GM23338 (cell line): Measurements from ENCODE around the gene FRAT2. TPM values are rescaled to one million over a fixed set of nuclear protein-coding genes. Genes with fewer than 3 reads are reported as not detected.

Experiments
- ATAC-seq: fragments of 200-7000 bp; cut with Tn5 transposase; 3 replicates; pipeline ENCODE4 v1.9.1; 2020
- DNase-seq: peaks from one replicate; pipeline ENCODE4 v3.0.0-alpha.2; 2015; ENCODE audit warnings: low spot score
- H2AFZ ChIP-seq: fragments of 200-600 bp; sonication (generic); 2 replicates; pipeline ENCODE4 v1.8.0; 2016; ENCODE audit warnings: antibody characterized with exemption, mild to moderate bottlenecking, moderate library complexity
- H3F3A ChIP-seq: fragments of 200-600 bp; sonication (generic); replicated peaks from 2 replicates; pipeline ENCODE4 v1.8.0; 2017; ENCODE audit warnings: antibody characterized with exemption, mixed run types, low read depth
- H3K27ac ChIP-seq: fragments of 200-600 bp; sonication (generic); 2 replicates; pipeline ENCODE4 v1.6.1; 2016; ENCODE audit warnings: low read depth
- H3K27me3 ChIP-seq: fragments of 200-600 bp; sonication (generic); 2 replicates; pipeline ENCODE4 v1.8.0; 2016; ENCODE audit warnings: mild to moderate bottlenecking, mixed run types, moderate library complexity; ENCODE audit not compliant: insufficient read depth
- H3K36me3 ChIP-seq: fragments of 200-600 bp; sonication (generic); 2 replicates; pipeline ENCODE4 v1.8.0; 2016; ENCODE audit warnings: mild to moderate bottlenecking; ENCODE audit not compliant: insufficient read depth
- H3K4me1 ChIP-seq: fragments of 200-600 bp; sonication (generic); 2 replicates; pipeline ENCODE4 v1.8.0; 2016; ENCODE audit warnings: mild to moderate bottlenecking, moderate library complexity; ENCODE audit not compliant: insufficient read depth
- H3K4me2 ChIP-seq: fragments of 200-600 bp; sonication (generic); 2 replicates; pipeline ENCODE4 v1.7.1; 2017; ENCODE audit warnings: mixed run types
- H3K4me3 ChIP-seq: fragments of 200-600 bp; sonication (generic); 2 replicates; pipeline ENCODE4 v1.6.1; 2016; ENCODE audit warnings: mixed run types
- H3K79me2 ChIP-seq: fragments of 200-600 bp; sonication (generic); replicated peaks from 2 replicates; pipeline ENCODE4 v1.8.0; 2017; ENCODE audit warnings: mild to moderate bottlenecking; ENCODE audit not compliant: insufficient read depth
- H3K9me2 ChIP-seq: fragments of 200-600 bp; sonication (generic); 2 replicates; pipeline ENCODE4 v1.8.0; 2017; ENCODE audit not compliant: insufficient read depth
- H4K20me1 ChIP-seq: fragments of 200-600 bp; sonication (generic); replicated peaks from 2 replicates; pipeline ENCODE4 v1.8.0; 2017; ENCODE audit warnings: mild to moderate bottlenecking; ENCODE audit not compliant: insufficient read depth
- H3K27ac Mint-ChIP-seq: 2 replicates; pipeline ENCODE4 v1.8.0; 2020; ENCODE audit warnings: inconsistent platforms, mild to moderate bottlenecking, moderate library complexity, mixed read lengths
- H3K27me3 Mint-ChIP-seq: 3 replicates; pipeline ENCODE4 v1.8.0; 2022; ENCODE audit warnings: low read depth, mild to moderate bottlenecking, moderate library complexity, mixed read lengths, inconsistent platforms; ENCODE audit not compliant: insufficient read depth, poor library complexity
- H3K36me3 Mint-ChIP-seq: 3 replicates; pipeline ENCODE4 v1.8.0; 2021; ENCODE audit warnings: low read depth, mild to moderate bottlenecking, inconsistent platforms, moderate library complexity, mixed read lengths
- H3K4me1 Mint-ChIP-seq: 3 replicates; pipeline ENCODE4 v1.8.0; 2020; ENCODE audit warnings: mild to moderate bottlenecking, inconsistent platforms, mixed read lengths
- H3K4me3 Mint-ChIP-seq: 3 replicates; pipeline ENCODE4 v1.8.0; 2021; ENCODE audit warnings: moderate library complexity, mild to moderate bottlenecking, inconsistent platforms, mixed read lengths
- H3K9me3 Mint-ChIP-seq: 3 replicates; pipeline ENCODE4 v1.8.0; 2020; ENCODE audit warnings: moderate library complexity, mild to moderate bottlenecking, inconsistent platforms, mixed read lengths
- CREB1 ChIP-seq: fragments of 250-450 bp; sonication (Bioruptor Pico); IDR thresholded peaks from 2 replicates; pipeline ENCODE4 v1.5.0; 2020; ENCODE audit warnings: low read depth, mild to moderate bottlenecking, moderate library complexity
- CTCF ChIP-seq, 2 experiments: fragments of 200-600 bp in 1 of 2; sonication (generic) in 1 of 2; conservative IDR thresholded peaks; 2 replicates each; pipeline versions ENCODE4 v1.5.1 to v1.6.1; 2016 to 2017; ENCODE audit warnings: antibody characterized with exemption in 2 of 2, low read depth in 2 of 2, mild to moderate bottlenecking in 2 of 2, moderate library complexity in 1 of 2
- ETS1 ChIP-seq: IDR thresholded peaks from 2 replicates; pipeline ENCODE4 v1.6.1; 2016; ENCODE audit warnings: antibody characterized with exemption
- EZH2 ChIP-seq: fragments of 200-600 bp; sonication (generic); IDR thresholded peaks from one replicate; pipeline ENCODE4 v1.8.0; 2017; ENCODE audit warnings: antibody characterized with exemption, mild to moderate bottlenecking, low read depth; ENCODE audit not compliant: unreplicated experiment
- EZH2phosphoT487 ChIP-seq: fragments of 200-600 bp; sonication (generic); IDR thresholded peaks from one replicate; pipeline ENCODE4 v1.8.1; 2018; ENCODE audit warnings: antibody characterized with exemption; ENCODE audit not compliant: unreplicated experiment
- JUNB ChIP-seq: IDR thresholded peaks from one replicate; pipeline ENCODE4 v1.6.1; 2016; ENCODE audit warnings: antibody characterized with exemption; ENCODE audit not compliant: unreplicated experiment
- NANOG ChIP-seq: IDR thresholded peaks from 2 replicates; pipeline ENCODE4 v1.6.1; 2016; ENCODE audit warnings: antibody characterized with exemption, borderline replicate concordance
- POLR2AphosphoS5 ChIP-seq: IDR thresholded peaks from 2 replicates; pipeline ENCODE4 v1.6.1; 2016; ENCODE audit warnings: antibody characterized with exemption, low read depth
- REST ChIP-seq: IDR thresholded peaks from one replicate; pipeline ENCODE4 v1.6.1; 2018; ENCODE audit warnings: antibody characterized with exemption; ENCODE audit not compliant: unreplicated experiment
- STAT1 ChIP-seq: IDR thresholded peaks from one replicate; pipeline ENCODE4 v1.6.1; 2016; ENCODE audit warnings: antibody characterized with exemption; ENCODE audit not compliant: unreplicated experiment
- ZNF114 ChIP-seq: fragments of 250-450 bp; sonication (Bioruptor Pico); IDR thresholded peaks from 2 replicates; pipeline ENCODE4 v1.5.0; 2020; ENCODE audit warnings: mild to moderate bottlenecking, moderate library complexity
- ZNF331 ChIP-seq: fragments of 250-450 bp; sonication (Bioruptor Pico); IDR thresholded peaks from 2 replicates; pipeline ENCODE4 v1.5.0; 2020; ENCODE audit warnings: low read depth, mild to moderate bottlenecking, moderate library complexity
- ZNF462 ChIP-seq: fragments of 250-450 bp; sonication (Bioruptor Pico); IDR thresholded peaks from 2 replicates; pipeline ENCODE4 v1.5.0; 2020; ENCODE audit warnings: mild to moderate bottlenecking, moderate library complexity
- polyA plus RNA-seq: library from polyadenylated mRNA; unstranded; fragments of >200 nt; fragmentation: Nextera tagmentation; extraction: Ambion mirVana; gene quantifications from 2 replicates; pipeline ENCODE4 v1.2.1, GENCODE V29; 2016
- total RNA-seq: library from RNA; depleted of rRNA; stranded (reverse); fragments of >200 nt; shearing (Covaris generic); gene quantifications from 2 replicates; pipeline ENCODE4 v1.2.3, GENCODE V29; 2014

FRAT2 gene
- total and polyA plus RNA-seq, 2 experiments from 2014 or later = 24.5 to 109 TPM

- TF ChIP-seq NANOG (no peak), ZNF462 (no peak), STAT1 (no peak), EZH2phosphoT487 (no peak), CTCF (conservative IDR thresholded peaks at IDR 0.05; ENCODE audit: low read depth in 2 of 2) (no peak), REST (no peak), ZNF114 (CRISPR knock-in tag) (no peak), POLR2AphosphoS5 (no peak), EZH2 (no peak), CREB1 (CRISPR knock-in tag) (no peak), ZNF331 (CRISPR knock-in tag) (no peak), ETS1 (no peak), JUNB (no peak)
- Histone ChIP-seq H3K9me2 (no peaks in the 10 kb centered on the region), H3F3A (no peaks in the 10 kb centered on the region), H3K4me2 (no peak overlapping the region), H3K4me1 (no peaks in the 10 kb centered on the region), H4K20me1 (no peaks in the 10 kb centered on the region; the same call in 1 of the 2 replicates), H3K79me2 (no peaks in the 10 kb centered on the region), H3K27me3 (no peaks in the 10 kb centered on the region), H3K4me3 (no peak overlapping the region), H2AFZ (no peak overlapping the region), H3K27ac (no peak overlapping the region), H3K36me3 (peaks cover 24% of the 10 kb centered on the region)
- ATAC-seq (no peak), DNase-seq (no peak)
- Mint-ChIP-seq H3K27ac (no peak overlapping the region), H3K9me3 (no peaks in the 10 kb centered on the region), H3K27me3 (peaks cover 4% of the 10 kb centered on the region), H3K36me3 (peaks cover 65% of the 10 kb centered on the region), H3K4me3 (no peak overlapping the region), H3K4me1 (no peaks in the 10 kb centered on the region)
These were observed 48.6 kb upstream of the FRAT2 start for GRCh38 chr10:97383159-97383558.
